Epithelial cell of esophagus (primary cell): Measurements from ENCODE around the gene ZNF775.

Source experiments
- DNase-seq: peaks from one replicate; pipeline ENCODE4 v3.0.0; 2010; ENCODE audit warnings: low read depth
- H3K4me3 ChIP-seq: 2 replicates; pipeline ENCODE4 v1.5.1; 2011; ENCODE audit warnings: mild to moderate bottlenecking, low read length, control low read depth
- TF ChIP-seq, protein P1 (sequence below): IDR thresholded peaks from 2 replicates; pipeline ENCODE4 v1.5.1; 2011; ENCODE audit warnings: low read depth, mild to moderate bottlenecking, low read length, control low read depth, inconsistent platforms; ENCODE audit not compliant: insufficient read depth; ENCODE audit errors: missing control alignments

The ZNF775 gene

DNA sequence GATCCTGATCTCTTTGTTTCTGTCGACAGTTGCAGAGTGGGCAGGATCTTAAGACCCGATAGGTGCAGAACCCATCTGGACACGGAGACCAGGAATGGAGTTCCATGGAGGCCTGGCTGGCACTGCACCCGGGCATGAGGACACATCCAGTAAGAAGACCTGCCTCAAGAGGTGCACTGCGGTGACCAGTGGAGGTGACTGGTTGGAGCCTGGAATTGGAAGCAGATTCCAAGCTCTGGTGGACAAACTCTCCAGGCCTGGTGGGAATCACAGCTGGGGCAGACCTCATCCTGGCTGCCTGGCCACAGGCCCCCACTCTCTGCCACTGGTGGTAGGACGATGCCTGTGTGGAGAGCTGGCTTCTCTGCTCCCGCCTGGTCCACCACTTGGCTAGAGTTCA lies 31.0 kb downstream of the ZNF775 start:
- DNase-seq = no peak
- TF ChIP-seq, protein P1, sequence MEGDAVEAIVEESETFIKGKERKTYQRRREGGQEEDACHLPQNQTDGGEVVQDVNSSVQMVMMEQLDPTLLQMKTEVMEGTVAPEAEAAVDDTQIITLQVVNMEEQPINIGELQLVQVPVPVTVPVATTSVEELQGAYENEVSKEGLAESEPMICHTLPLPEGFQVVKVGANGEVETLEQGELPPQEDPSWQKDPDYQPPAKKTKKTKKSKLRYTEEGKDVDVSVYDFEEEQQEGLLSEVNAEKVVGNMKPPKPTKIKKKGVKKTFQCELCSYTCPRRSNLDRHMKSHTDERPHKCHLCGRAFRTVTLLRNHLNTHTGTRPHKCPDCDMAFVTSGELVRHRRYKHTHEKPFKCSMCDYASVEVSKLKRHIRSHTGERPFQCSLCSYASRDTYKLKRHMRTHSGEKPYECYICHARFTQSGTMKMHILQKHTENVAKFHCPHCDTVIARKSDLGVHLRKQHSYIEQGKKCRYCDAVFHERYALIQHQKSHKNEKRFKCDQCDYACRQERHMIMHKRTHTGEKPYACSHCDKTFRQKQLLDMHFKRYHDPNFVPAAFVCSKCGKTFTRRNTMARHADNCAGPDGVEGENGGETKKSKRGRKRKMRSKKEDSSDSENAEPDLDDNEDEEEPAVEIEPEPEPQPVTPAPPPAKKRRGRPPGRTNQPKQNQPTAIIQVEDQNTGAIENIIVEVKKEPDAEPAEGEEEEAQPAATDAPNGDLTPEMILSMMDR = no peak

DNA sequence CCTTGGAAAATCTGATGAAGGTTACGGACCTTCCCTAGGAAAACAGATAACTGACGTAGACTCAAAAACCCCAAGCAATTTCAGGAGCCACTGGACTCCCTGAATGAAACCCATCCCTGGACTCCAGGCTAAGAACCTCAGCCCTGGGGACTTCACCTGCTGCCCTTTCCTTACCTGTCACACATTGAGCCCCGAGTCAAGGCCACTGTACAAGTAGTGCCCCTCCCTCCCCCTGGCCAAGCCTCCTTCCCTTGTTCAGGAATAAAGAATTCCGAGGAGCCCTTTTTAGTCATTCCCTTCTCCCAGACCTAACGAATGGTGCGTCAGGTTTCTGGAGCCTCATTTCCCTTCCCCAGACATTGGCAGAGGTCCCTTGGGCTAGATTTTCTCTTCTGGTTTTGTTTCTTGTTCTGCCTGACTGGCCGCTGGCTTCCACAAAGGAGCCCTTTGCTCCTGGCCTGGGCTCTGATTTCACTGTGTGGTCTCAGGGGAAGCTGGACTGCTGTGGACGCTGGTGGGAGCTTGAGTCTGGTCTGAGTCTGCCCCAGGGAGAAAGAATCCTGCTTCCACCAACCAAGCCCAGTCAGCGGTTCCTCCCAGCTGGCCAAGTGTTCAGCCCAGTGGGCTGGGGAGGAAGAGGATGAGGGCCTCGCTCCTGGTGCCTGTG lies 31.7 kb downstream of the ZNF775 start:
- no peak overlapping the region for H3K4me3 ChIP-seq
- TF ChIP-seq, protein P1 = no peak
- no peak for DNase-seq

More for the DNA sequence above, 31.0 kb downstream of the ZNF775 start:
- H3K4me3 ChIP-seq = no peak overlapping the region

DNA sequence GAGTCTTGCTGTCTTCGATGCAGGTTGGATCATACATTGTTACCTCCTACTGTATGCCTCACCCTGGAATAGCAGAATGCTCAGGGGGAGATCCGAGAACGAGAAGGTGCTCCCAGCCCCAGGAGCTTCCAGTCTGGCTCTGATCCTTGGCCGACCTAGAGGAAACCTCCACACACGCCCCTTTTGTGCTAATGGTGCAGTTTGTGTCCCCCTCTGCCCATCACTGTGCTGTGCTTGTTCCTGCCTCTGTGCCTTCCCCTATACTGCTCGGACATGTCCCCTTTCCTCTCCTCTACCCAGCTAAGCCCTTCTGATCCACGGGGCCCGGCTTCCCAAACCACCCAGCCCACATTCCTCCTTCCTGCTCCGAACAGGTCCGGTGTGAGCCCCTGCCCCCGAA lies 32.5 kb downstream of the ZNF775 start:
- TF ChIP-seq, protein P1 = no peak
- DNase-seq = no peak
- H3K4me3 ChIP-seq = no peak overlapping the region

DNA sequence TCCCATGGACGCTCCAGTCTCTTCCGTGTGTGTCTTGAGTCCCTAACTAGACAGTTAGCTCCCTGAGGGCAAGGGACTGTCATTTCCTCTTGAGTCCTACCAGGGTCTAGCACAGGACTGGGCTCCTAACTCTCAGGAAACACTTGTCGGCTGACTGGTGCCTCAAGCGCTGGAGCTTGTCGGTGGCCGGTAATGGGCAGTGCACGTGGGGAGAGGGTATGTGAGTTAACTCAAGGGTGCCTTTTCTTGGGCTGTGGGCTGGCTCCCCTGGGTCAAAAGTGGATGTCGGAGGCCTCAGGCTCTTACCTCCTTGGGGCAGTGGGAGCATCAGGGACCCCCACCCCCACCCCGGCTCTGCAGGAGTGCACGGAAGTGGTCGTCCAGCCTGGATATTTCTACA lies 32.9 kb downstream of the ZNF775 start:
- H3K4me3 ChIP-seq = no peak overlapping the region
- DNase-seq = no peak
- TF ChIP-seq, protein P1 = no peak

DNA sequence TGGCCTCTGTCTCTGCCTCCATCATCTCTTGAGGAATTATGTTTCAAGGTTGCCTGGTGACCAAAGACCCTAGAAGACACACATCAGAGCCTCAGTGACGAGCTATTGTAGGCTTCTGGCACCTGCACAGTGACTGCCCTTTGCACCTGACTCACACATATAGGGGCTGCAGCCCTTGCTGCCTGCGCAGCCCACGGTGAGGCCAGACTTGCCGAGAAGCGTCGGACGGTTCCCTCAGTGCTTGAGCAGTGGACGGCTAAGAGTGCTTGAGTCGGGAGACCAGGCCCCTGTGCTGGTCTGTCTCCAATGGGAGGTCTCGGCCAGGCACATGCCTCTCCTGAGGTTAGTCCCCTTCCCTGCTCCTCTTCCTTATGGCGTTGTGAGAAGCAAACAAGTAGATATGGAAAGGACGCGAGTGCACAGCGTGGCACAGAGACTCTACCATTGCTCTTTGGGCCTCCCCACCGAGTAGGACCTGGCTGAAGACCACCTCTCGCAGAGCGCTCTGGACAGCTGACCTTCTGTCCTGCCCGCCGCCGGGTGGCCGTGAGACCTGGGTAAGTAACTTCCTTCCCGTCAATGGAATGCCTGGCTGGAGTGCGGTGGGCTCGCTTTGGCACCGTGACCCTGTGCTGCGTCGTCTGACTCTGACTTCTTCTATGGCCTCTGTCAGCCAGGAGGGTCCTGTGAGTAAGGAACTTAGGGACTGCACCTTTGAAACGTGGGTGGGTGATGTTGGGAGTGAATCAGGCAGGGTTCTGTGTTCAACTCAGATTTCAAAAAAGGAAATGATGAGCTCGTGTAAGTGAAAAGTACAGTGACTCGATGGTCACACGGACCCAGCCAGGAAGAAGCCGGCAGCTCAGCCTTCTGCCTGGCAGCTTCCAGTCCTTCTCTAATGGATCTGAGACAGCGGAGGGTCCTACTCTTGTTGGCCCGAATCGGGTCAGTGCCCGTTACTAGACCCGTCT lies 33.7 kb downstream of the ZNF775 start:
- TF ChIP-seq, protein P1 = no peak
- H3K4me3 ChIP-seq = no peak overlapping the region
- DNase-seq = no peak

DNA sequence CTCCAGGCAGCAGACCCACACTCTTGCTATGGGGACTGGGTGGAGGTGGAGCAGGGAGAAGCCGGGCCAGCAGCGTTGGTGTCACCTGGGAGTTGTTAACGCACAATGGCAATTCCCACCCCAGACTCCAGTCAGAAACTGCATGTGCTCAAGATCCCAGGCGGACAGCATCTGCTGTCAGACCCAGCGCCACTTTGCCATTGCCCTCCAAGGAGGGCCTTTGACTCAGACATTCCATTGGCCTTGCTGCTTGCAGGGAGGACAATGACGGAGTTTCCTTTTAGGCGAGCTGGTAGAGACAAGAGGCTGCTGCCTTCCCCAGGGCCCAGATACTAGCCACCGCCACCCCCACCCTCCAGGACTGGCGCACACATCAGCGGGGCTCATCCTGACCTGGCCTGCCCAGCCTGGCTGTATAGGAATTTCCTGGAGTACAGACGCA lies 34.5 kb downstream of the ZNF775 start:
- no peak for DNase-seq
- no peak overlapping the region for H3K4me3 ChIP-seq
- TF ChIP-seq, protein P1 = no peak
